ENCODE measurements around the gene IQCH. TPM values are rescaled to one million over a fixed set of nuclear protein-coding genes. Genes with fewer than 3 reads are reported as not detected.

IQCH gene
- polyA plus RNA-seq, 3 donors, result 0.03 TPM; not detected in 2

DNA sequence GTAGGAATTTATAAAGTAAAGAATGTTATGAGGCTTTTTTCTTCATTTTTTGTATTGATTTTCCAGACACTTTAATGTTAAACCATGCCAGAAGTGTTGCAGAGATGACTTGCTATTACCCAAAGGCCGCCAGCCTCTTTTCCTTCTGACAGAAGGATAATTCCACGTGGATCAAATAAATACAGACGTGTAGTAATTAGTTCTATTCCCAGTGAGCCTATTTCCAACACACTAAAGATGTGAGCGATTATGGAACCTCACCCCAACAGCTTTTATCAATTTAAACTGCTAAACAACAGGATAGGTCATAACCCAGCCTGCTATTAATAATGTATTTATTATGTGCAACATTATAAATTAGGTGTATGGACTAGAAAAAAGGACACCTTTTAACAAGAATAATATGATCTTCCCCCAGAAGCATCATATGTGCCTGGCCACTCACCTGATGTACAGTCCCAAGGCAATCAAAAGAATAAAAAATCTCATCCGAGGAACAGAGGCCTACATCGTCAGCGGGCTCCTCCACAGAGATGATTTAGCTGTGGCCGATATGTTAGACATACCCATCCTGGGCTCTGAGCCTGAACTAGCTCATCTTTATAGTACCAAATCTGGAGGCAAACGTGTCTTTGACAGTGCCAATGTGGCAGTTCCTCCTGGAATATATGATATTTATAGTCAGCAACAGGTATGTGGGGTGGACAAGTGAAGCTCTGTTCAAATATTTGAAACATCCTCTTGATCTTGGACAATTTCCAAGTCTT is 140.5 kb downstream of the IQCH start:
- Histone ChIP-seq H3K4me3 (replicated peaks in 1 of 3; ENCODE audit: low read depth in 2 of 3, low read length in 3 of 3) (no peak overlapping the region), H3K27ac (ENCODE audit: low read depth in 1 of 2, low read length in 2 of 2) (no peak overlapping the region), H2AFZ (ENCODE audit: insufficient read depth, low read depth, low read length, poor library complexity, severe bottlenecking) (no peak overlapping the region), H3K79me2 (ENCODE audit: insufficient read depth, low read length) (no peaks in the 10 kb centered on the region), H3K4me2 (replicated peaks; ENCODE audit: extremely low read depth, low read length, poor library complexity, severe bottlenecking) (no peak overlapping the region), H3K9ac (ENCODE audit: insufficient read depth, low read length, poor library complexity, severe bottlenecking) (no peak overlapping the region), H3K36me3 (replicated peaks in 1 of 2; ENCODE audit: control insufficient read depth in 1 of 2, insufficient read depth in 2 of 2, low read length in 2 of 2) (no peaks in the 10 kb centered on the region), H3K27me3 (ENCODE audit: control insufficient read depth in 2 of 2, insufficient read depth in 2 of 2, low read length in 2 of 2) (no peaks in the 10 kb centered on the region), H3K9me3 (replicated peaks in 1 of 2; ENCODE audit: control insufficient read depth in 1 of 2, insufficient read depth in 1 of 2, low read length in 2 of 2) (no peaks in the 10 kb centered on the region), H3K4me1 (ENCODE audit: control insufficient read depth in 1 of 2, insufficient read depth in 2 of 2, low read length in 2 of 2) (peaks cover 10 to 11% of the 10 kb centered on the region in 2 donors), H4K20me1 (ENCODE audit: insufficient read depth, low read length) (no peaks in the 10 kb centered on the region)
- no peaks in the 10 kb centered on the region for H3K9me3 Mint-ChIP-seq
- H3K36me3 Mint-ChIP-seq, result no peaks in the 10 kb centered on the region
- no peak overlapping the region for H3K4me3 Mint-ChIP-seq
- TF ChIP-seq CTCF (IDR thresholded peaks at IDR 0.05), result no peak
- DNase-seq, result no peak
- WGBS (ENCODE audit: insufficient coverage), result 100% methylated on average over 4 of the region's 9 CpGs
- no peak overlapping the region for H3K27ac Mint-ChIP-seq
- peaks cover 10% of the 10 kb centered on the region for H3K4me1 Mint-ChIP-seq
- peaks cover 0 to 4% (median 0%) of the 10 kb centered on the region in 3 donors for H3K27me3 Mint-ChIP-seq (ENCODE audit: low read depth in 3 of 3)
- intact Hi-C loops (cut with micrococcal nuclease), result no loop called here

DNA sequence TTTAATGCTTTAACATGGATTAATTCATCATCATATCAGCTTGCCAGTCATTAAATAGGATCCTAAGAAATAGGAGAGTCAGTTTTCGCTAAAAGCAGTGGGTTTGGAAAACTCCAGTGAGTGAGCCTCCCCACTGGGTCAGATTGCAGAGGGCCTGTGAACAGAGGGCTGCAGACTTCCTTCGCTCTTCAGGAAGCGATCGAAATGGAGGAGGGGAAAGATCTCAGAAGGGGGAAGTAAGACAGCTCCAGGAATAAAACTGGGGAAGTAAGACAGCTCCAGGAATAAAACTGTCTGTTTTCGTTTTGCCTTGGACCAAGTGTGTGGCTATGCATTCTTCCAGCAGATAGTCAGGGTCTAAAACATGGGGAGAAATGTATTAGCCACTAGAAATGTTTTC is 141.5 kb downstream of the IQCH start:
- Histone ChIP-seq H3K4me2 (replicated peaks; ENCODE audit: extremely low read depth, low read length, poor library complexity, severe bottlenecking) (peak overlapping the region; percentile 48), H3K4me1 (ENCODE audit: control insufficient read depth in 1 of 2, insufficient read depth in 2 of 2, low read length in 2 of 2) (peaks cover 10 to 11% of the 10 kb centered on the region in 2 donors), H3K79me2 (ENCODE audit: insufficient read depth, low read length) (no peaks in the 10 kb centered on the region), H4K20me1 (ENCODE audit: insufficient read depth, low read length) (no peaks in the 10 kb centered on the region), H3K27me3 (ENCODE audit: control insufficient read depth in 2 of 2, insufficient read depth in 2 of 2, low read length in 2 of 2) (no peaks in the 10 kb centered on the region), H3K36me3 (replicated peaks in 1 of 2; ENCODE audit: control insufficient read depth in 1 of 2, insufficient read depth in 2 of 2, low read length in 2 of 2) (no peaks in the 10 kb centered on the region), H3K9ac (ENCODE audit: insufficient read depth, low read length, poor library complexity, severe bottlenecking) (no peak overlapping the region), H3K4me3 (replicated peaks in 1 of 3; ENCODE audit: low read depth in 2 of 3, low read length in 3 of 3) (peak overlapping the region in 1 of 3 experiments; percentile 3), H3K9me3 (replicated peaks in 1 of 2; ENCODE audit: control insufficient read depth in 1 of 2, insufficient read depth in 1 of 2, low read length in 2 of 2) (no peaks in the 10 kb centered on the region), H2AFZ (ENCODE audit: insufficient read depth, low read depth, low read length, poor library complexity, severe bottlenecking) (peak overlapping the region; percentile 37), H3K27ac (ENCODE audit: low read depth in 1 of 2, low read length in 2 of 2) (no peak overlapping the region)
- Mint-ChIP-seq H3K27ac (peak overlapping the region in 1 of 7 donors; percentile 21), H3K27me3 (ENCODE audit: low read depth in 3 of 3) (peaks cover 0 to 4% (median 0%) of the 10 kb centered on the region in 3 donors), H3K36me3 (no peaks in the 10 kb centered on the region), H3K4me1 (peaks cover 10% of the 10 kb centered on the region), H3K9me3 (no peaks in the 10 kb centered on the region), H3K4me3 (peak overlapping the region; percentile 10 to 51)
- intact Hi-C loops (cut with micrococcal nuclease), result no loop called here
- no peak for TF ChIP-seq CTCF (IDR thresholded peaks at IDR 0.05)
- peak; percentile 18 to 38 (median 23) for DNase-seq
- 0% methylated on average over 4 of the region's 5 CpGs for WGBS (ENCODE audit: insufficient coverage)
